DMS153 treated with DMSO at 0.1 percent for 48 hours (cell line): ENCODE data around the gene OSCAR.

Experiments
- DNase-seq: peaks from one replicate; lab custom pipeline; 2025; ENCODE audit not compliant: unreplicated experiment; lab: John Stamatoyannopoulos, UW

Gene OSCAR

GRCh38 chr19:54094426-54095000, 6.1 kb downstream of the OSCAR start:
- no peak for DNase-seq

GRCh38 chr19:54084410-54084809, 16.2 kb downstream of the OSCAR start:
- no peak for DNase-seq

- no peak for DNase-seq
These were observed 19.6 kb downstream of the OSCAR start, which contains the start of gene TARM1 for GRCh38 chr19:54081032-54081431. Gene TARM1, minus strand, starts transcription at chr19:54081365. Its CDS starts 25 bp downstream, at chr19:54081340.

GRCh38 chr19:54077334-54077733, 23.3 kb downstream of the OSCAR start:
- no peak for DNase-seq

- no peak for DNase-seq
These were observed 25.8 kb downstream of the OSCAR start for GRCh38 chr19:54074851-54075250.

GRCh38 chr19:54073829-54074228, 26.8 kb downstream of the OSCAR start:
- DNase-seq, result no peak

- DNase-seq, result no peak
These were observed 31.1 kb downstream of the OSCAR start for GRCh38 chr19:54069470-54069869.

- DNase-seq, result no peak
These were observed 37.1 kb downstream of the OSCAR start, which contains the start of gene VSTM1 for GRCh38 chr19:54063350-54064116. Gene VSTM1, minus strand, starts transcription at chr19:54063897. Its CDS starts 120 bp downstream, at chr19:54063777.

- DNase-seq, result no peak
These were observed 38.0 kb downstream of the OSCAR start for GRCh38 chr19:54062643-54063042.

GRCh38 chr19:54047616-54048015, 53.0 kb downstream of the OSCAR start:
- no peak for DNase-seq

- DNase-seq, result no peak
These were observed 54.8 kb downstream of the OSCAR start for GRCh38 chr19:54045771-54046170.
